Esophagus (tissue), 2 donors: ENCODE data around the gene TRMT11. TPM values are rescaled to one million over a fixed set of nuclear protein-coding genes. Genes with fewer than 3 reads are reported as not detected.
"Not testable (repeated sequence)": the region's sequence is repeated elsewhere in the genome, so short reads cannot be mapped to it uniquely, and the experiment has no call there.

Experiments used
- H3K27ac ChIP-seq, 2 donors: one replicate each; pipeline ENCODE4 v1.5.1; 2013; ENCODE audit warnings: low read depth in 2 of 2, mild to moderate bottlenecking in 2 of 2, inconsistent platforms in 1 of 2, low read length in 1 of 2, moderate library complexity in 1 of 2
- H3K27me3 ChIP-seq, 2 donors: one replicate each; pipeline ENCODE4 v1.6.1; 2013; ENCODE audit warnings: low read length in 2 of 2, control low read depth in 1 of 2, mild to moderate bottlenecking in 1 of 2; ENCODE audit not compliant: insufficient read depth in 2 of 2, control insufficient read depth in 1 of 2
- H3K36me3 ChIP-seq, 2 donors: one replicate each; pipeline ENCODE4 v1.6.1; 2013; ENCODE audit warnings: low read length in 1 of 2; ENCODE audit not compliant: control insufficient read depth in 2 of 2, insufficient read depth in 2 of 2
- H3K4me1 ChIP-seq, 2 donors: one replicate each; pipeline ENCODE4 v1.6.1; 2013; ENCODE audit warnings: low read length in 1 of 2; ENCODE audit not compliant: control insufficient read depth in 2 of 2, insufficient read depth in 2 of 2
- H3K4me3 ChIP-seq, 2 donors: one replicate each; pipeline ENCODE4 v1.5.1; 2013; ENCODE audit warnings: low read length in 2 of 2, mild to moderate bottlenecking in 2 of 2, low read depth in 1 of 2, moderate library complexity in 1 of 2
- H3K9me3 ChIP-seq, 2 donors: one replicate each; pipeline ENCODE4 v1.6.1; 2013; ENCODE audit warnings: mild to moderate bottlenecking in 2 of 2, low read depth in 1 of 2, low read length in 1 of 2, moderate library complexity in 1 of 2; ENCODE audit not compliant: control insufficient read depth in 2 of 2, insufficient read depth in 1 of 2
- WGBS, 2 donors: extraction: QIAGEN DNeasy Blood & Tissue Kit; methylation state at CpG; one replicate each; pipeline ENCODE4 v1.1.7; 2013; 5-methylcytosine and 5-hydroxymethylcytosine counted together
- polyA plus RNA-seq, 2 donors: library from polyadenylated mRNA; stranded (reverse); fragments of 200-250 nt; gene quantifications; one replicate each; pipeline ENCODE4 v1.2.3, GENCODE V29; 2013
- donor health status: healthy with polysubstance abuse.
- donor health status: Bipolar disorder and iron deficiency.

TRMT11 gene
- polyA plus RNA-seq, 2 donors = 6.7 to 10.3 TPM

GRCh38 chr6:126048635-126049034, 62.3 kb downstream of the TRMT11 start:
- H3K36me3 ChIP-seq = peaks cover 3 to 5% of the 10 kb centered on the region in 2 donors
- H3K4me1 ChIP-seq = no peaks in the 10 kb centered on the region
- no peaks in the 10 kb centered on the region for H3K9me3 ChIP-seq
- 91 to 93% methylated on average over 4 of the region's 4 CpGs for WGBS, 2 donors
- H3K27ac ChIP-seq = no peak overlapping the region
- no peak overlapping the region for H3K4me3 ChIP-seq
- H3K27me3 ChIP-seq = no peaks in the 10 kb centered on the region

- Histone ChIP-seq H3K4me3 (no peak overlapping the region), H3K9me3 (no peaks in the 10 kb centered on the region), H3K36me3 (peaks cover 4 to 5% of the 10 kb centered on the region in 2 donors), H3K27me3 (no peaks in the 10 kb centered on the region), H3K4me1 (no peaks in the 10 kb centered on the region), H3K27ac (no peak overlapping the region)
- 87 to 94% methylated on average over 1 of the region's 1 CpG for WGBS, 2 donors
These were observed 64.5 kb downstream of the TRMT11 start for GRCh38 chr6:126050795-126051194.

GRCh38 chr6:126051791-126052190, 65.5 kb downstream of the TRMT11 start:
- H3K36me3 ChIP-seq = peaks cover 2 to 5% of the 10 kb centered on the region in 2 donors
- H3K27me3 ChIP-seq = no peaks in the 10 kb centered on the region
- no peak overlapping the region for H3K27ac ChIP-seq
- no peaks in the 10 kb centered on the region for H3K9me3 ChIP-seq
- H3K4me1 ChIP-seq = no peaks in the 10 kb centered on the region
- H3K4me3 ChIP-seq = no peak overlapping the region
- 82 to 85% methylated on average over 3 of the region's 3 CpGs for WGBS, 2 donors

GRCh38 chr6:126052485-126052884, 66.1 kb downstream of the TRMT11 start:
- Histone ChIP-seq H3K4me1 (no peaks in the 10 kb centered on the region), H3K9me3 (no peaks in the 10 kb centered on the region), H3K4me3 (no peak overlapping the region), H3K27me3 (no peaks in the 10 kb centered on the region), H3K27ac (no peak overlapping the region), H3K36me3 (peaks cover 2 to 3% of the 10 kb centered on the region in 2 donors)
- 48 to 50% methylated on average over 1 of the region's 1 CpG for WGBS, 2 donors

GRCh38 chr6:126054258-126054702, 67.9 kb downstream of the TRMT11 start:
- no peaks in the 10 kb centered on the region for H3K9me3 ChIP-seq
- no peaks in the 10 kb centered on the region for H3K27me3 ChIP-seq
- H3K4me3 ChIP-seq = no peak overlapping the region
- no peak overlapping the region for H3K27ac ChIP-seq
- no peaks in the 10 kb centered on the region for H3K4me1 ChIP-seq
- WGBS, 2 donors = 60 to 61% methylated on average over 4 of the region's 4 CpGs
- H3K36me3 ChIP-seq = peaks cover 2 to 3% of the 10 kb centered on the region in 2 donors

- WGBS, 2 donors = 83 to 84% methylated on average over 4 of the region's 4 CpGs
- no peaks in the 10 kb centered on the region for H3K4me1 ChIP-seq
- H3K9me3 ChIP-seq = no peaks in the 10 kb centered on the region
- no peak overlapping the region for H3K27ac ChIP-seq
- no peak overlapping the region for H3K4me3 ChIP-seq
- H3K36me3 ChIP-seq = peaks cover 2 to 3% of the 10 kb centered on the region in 2 donors
- H3K27me3 ChIP-seq = no peaks in the 10 kb centered on the region
These were observed 68.5 kb downstream of the TRMT11 start for GRCh38 chr6:126054802-126055201.

GRCh38 chr6:126055449-126055848, 69.1 kb downstream of the TRMT11 start:
- no peaks in the 10 kb centered on the region for H3K27me3 ChIP-seq
- H3K36me3 ChIP-seq = peaks cover 2 to 3% of the 10 kb centered on the region in 2 donors
- H3K9me3 ChIP-seq = no peaks in the 10 kb centered on the region
- H3K4me3 ChIP-seq = no peak overlapping the region
- H3K27ac ChIP-seq = no peak overlapping the region
- WGBS, 2 donors = 92 to 93% methylated on average over 4 of the region's 4 CpGs
- no peaks in the 10 kb centered on the region for H3K4me1 ChIP-seq

GRCh38 chr6:126056355-126057004, 70.1 kb downstream of the TRMT11 start:
- Histone ChIP-seq H3K9me3 (no peaks in the 10 kb centered on the region), H3K27ac (no peak overlapping the region), H3K27me3 (no peaks in the 10 kb centered on the region), H3K4me3 (no peak overlapping the region), H3K4me1 (no peaks in the 10 kb centered on the region), H3K36me3 (peaks cover 2 to 3% of the 10 kb centered on the region in 2 donors)
- 86 to 92% methylated on average over 5 of the region's 5 CpGs for WGBS, 2 donors

GRCh38 chr6:126058085-126058484, 71.7 kb downstream of the TRMT11 start:
- WGBS, 2 donors = 95 to 98% methylated on average over 2 to 3 of the region's 3 CpGs
- not testable (repeated sequence) for H3K9me3 ChIP-seq, H3K36me3 ChIP-seq

GRCh38 chr6:126060400-126060799, 74.1 kb downstream of the TRMT11 start:
- H3K4me1 ChIP-seq = no peaks in the 10 kb centered on the region
- 91 to 93% methylated on average over 5 of the region's 5 CpGs for WGBS, 2 donors
- H3K27me3 ChIP-seq = no peaks in the 10 kb centered on the region
- no peaks in the 10 kb centered on the region for H3K36me3 ChIP-seq
- H3K4me3 ChIP-seq = no peak overlapping the region
- no peak overlapping the region for H3K27ac ChIP-seq
- H3K9me3 ChIP-seq = no peaks in the 10 kb centered on the region

More at GRCh38 chr6:126058085-126058484, 71.7 kb downstream of the TRMT11 start:
- not testable (repeated sequence) for H3K4me1 ChIP-seq, H3K4me3 ChIP-seq, H3K27me3 ChIP-seq, H3K27ac ChIP-seq
